GM21619 (cell line): ENCODE data around the gene ICA1.
A peak's percentile ranks its signal among the peaks of the same experiment; 100 is the strongest.
"Not testable (repeated sequence)": the region's sequence is repeated elsewhere in the genome, so short reads cannot be mapped to it uniquely, and the experiment has no call there.

Source experiments
- ATAC-seq: cut with Tn5 transposase; IDR thresholded peaks from one replicate; pipeline ENCODE4 v1.9.1; 2021; ENCODE audit not compliant: unreplicated experiment

Gene ICA1

GRCh38 chr7:8261711-8262695 lies at the start of gene ICA1:
TSS of gene ICA1 (minus strand) at chr7:8262167. CDS start at chr7:8235926, 26,241 bp downstream.
- ATAC-seq, result peak; percentile 61

- no peak for ATAC-seq
Measured at GRCh38 chr7:8310876-8311275, 48.9 kb upstream of the ICA1 start.

- no peak for ATAC-seq
Measured at GRCh38 chr7:8305625-8306388, 43.8 kb upstream of the ICA1 start.

GRCh38 chr7:8305104-8305503 lies 43.1 kb upstream of the ICA1 start:
- no peak for ATAC-seq

GRCh38 chr7:8303904-8304528 lies 42.0 kb upstream of the ICA1 start:
- no peak for ATAC-seq

GRCh38 chr7:8297023-8297422 lies 35.1 kb upstream of the ICA1 start:
- ATAC-seq, result not testable (repeated sequence)

- ATAC-seq, result no peak
Measured at GRCh38 chr7:8296362-8296659, 34.3 kb upstream of the ICA1 start.

- ATAC-seq, result peak; percentile 99
Measured at GRCh38 chr7:8295638-8296361, 33.8 kb upstream of the ICA1 start.

GRCh38 chr7:8291397-8292141 lies 29.6 kb upstream of the ICA1 start:
- no peak for ATAC-seq

GRCh38 chr7:8290645-8291308 lies 28.8 kb upstream of the ICA1 start:
- no peak for ATAC-seq

GRCh38 chr7:8286118-8286517 lies 24.2 kb upstream of the ICA1 start:
- no peak for ATAC-seq

GRCh38 chr7:8285155-8285554 lies 23.2 kb upstream of the ICA1 start:
- ATAC-seq, result no peak

GRCh38 chr7:8284606-8285005 lies 22.6 kb upstream of the ICA1 start:
- no peak for ATAC-seq

GRCh38 chr7:8283968-8284367 lies 22.0 kb upstream of the ICA1 start:
- ATAC-seq, result no peak

- ATAC-seq, result no peak
Measured at GRCh38 chr7:8282871-8283270, 20.9 kb upstream of the ICA1 start.

GRCh38 chr7:8282162-8282561 lies 20.2 kb upstream of the ICA1 start:
- no peak for ATAC-seq

- ATAC-seq, result no peak
Measured at GRCh38 chr7:8278183-8278582, 16.2 kb upstream of the ICA1 start.

GRCh38 chr7:8277394-8277982 lies 15.5 kb upstream of the ICA1 start:
- ATAC-seq, result no peak

- no peak for ATAC-seq
Measured at GRCh38 chr7:8274589-8274988, 12.6 kb upstream of the ICA1 start.
